GM12892 (cell line): ENCODE data around the gene SYCN.

Source experiments
- POLR2A ChIP-seq: IDR thresholded peaks from 2 replicates; pipeline ENCODE4 v1.6.1; 2011; ENCODE audit warnings: low read depth, low read length, control low read depth
- TAF1 ChIP-seq: IDR thresholded peaks from 2 replicates; pipeline ENCODE4 v1.6.1; 2011; ENCODE audit warnings: low read depth, mild to moderate bottlenecking, control low read depth, low read length, borderline replicate concordance

- TF ChIP-seq POLR2A: no peak
- no peak for TF ChIP-seq TAF1
Measured at GRCh38 chr19:39232708-39233107, 28.6 kb upstream of the SYCN start.
